H1 (cell line): Measurements from ENCODE around the gene PDE8B. TPM values are rescaled to one million over a fixed set of nuclear protein-coding genes. Genes with fewer than 3 reads are reported as not detected.

ENCODE experiments used
- CHD7 ChIP-seq: fragments of 300-600 bp; sonication (generic); IDR thresholded peaks from 2 replicates; pipeline ENCODE4 v1.7.1; 2012; ENCODE audit warnings: low read length, moderate library complexity, mild to moderate bottlenecking, inconsistent platforms; ENCODE audit not compliant: insufficient replicate concordance
- JUND ChIP-seq: IDR thresholded peaks from 2 replicates; pipeline ENCODE4 v1.6.1; 2011; ENCODE audit warnings: mild to moderate bottlenecking, improper control_type of control experiment, low read length
- POLR2AphosphoS5 ChIP-seq: IDR thresholded peaks from 2 replicates; pipeline ENCODE4 v1.6.1; 2011; ENCODE audit warnings: low read depth, low read length
- SAP30 ChIP-seq: fragments of 300-600 bp; sonication (generic); IDR thresholded peaks from 2 replicates; pipeline ENCODE4 v1.7.1; 2012; ENCODE audit warnings: low read length, moderate library complexity, mild to moderate bottlenecking, inconsistent platforms; ENCODE audit not compliant: insufficient read depth, insufficient replicate concordance
- SUZ12 ChIP-seq: fragments of 200-600 bp; sonication (generic); IDR thresholded peaks from 2 replicates; pipeline ENCODE4 v1.6.1; 2012; ENCODE audit warnings: mild to moderate bottlenecking, inconsistent platforms, low read length, moderate library complexity, mixed read lengths
- TAF7 ChIP-seq: optimal IDR thresholded peaks from 2 replicates; pipeline ENCODE3; 2011; ENCODE audit warnings: low read depth, mild to moderate bottlenecking, inconsistent platforms, low read length, moderate library complexity, borderline replicate concordance
- YY1 ChIP-seq: IDR thresholded peaks from 2 replicates; pipeline ENCODE4 v1.6.1; 2011; ENCODE audit warnings: low read depth, mild to moderate bottlenecking, low read length
- polyA plus RNA-seq, 7 experiments: library from polyadenylated mRNA; depleted of rRNA in 3 of 7; stranded (reverse) in 5 of 7; unstranded in 2 of 7; fragments of >200 nt in 5 of 7; fragments of 200-250 nt in 2 of 7; gene quantifications; 1 replicate in 5 of 7; 2 replicates in 1 of 7; 4 replicates in 1 of 7; pipeline versions ENCODE4 v1.2.1 to v1.2.3, GENCODE V29; 2011 to 2013; ENCODE audit warnings: missing spikeins in 2 of 7, mixed read lengths in 2 of 7
- total RNA-seq: library from RNA; stranded (reverse); fragmentation: NEBNext Ultra II Directional; extraction: Animal tissue kit (Norgen Biotek cat#: 25700); gene quantifications from 2 replicates; pipeline ENCODE4 v1.2.1, GENCODE V29; 2021
- TF ChIP-seq, protein P1 (sequence below): IDR thresholded peaks from 2 replicates; pipeline ENCODE4 v1.6.1; 2011; ENCODE audit warnings: low read length, improper control_type of control experiment
- TF ChIP-seq, protein P2 (sequence below): IDR thresholded peaks from 2 replicates; pipeline ENCODE4 v1.6.1; 2012; ENCODE audit warnings: low read length, inconsistent platforms

The PDE8B gene
- total and polyA plus RNA-seq, 2 of the 8 experiments (the other 6 are each of a cell fraction or from before 2014, with no cell fraction given) = 0.32 to 1.1 TPM

DNA sequence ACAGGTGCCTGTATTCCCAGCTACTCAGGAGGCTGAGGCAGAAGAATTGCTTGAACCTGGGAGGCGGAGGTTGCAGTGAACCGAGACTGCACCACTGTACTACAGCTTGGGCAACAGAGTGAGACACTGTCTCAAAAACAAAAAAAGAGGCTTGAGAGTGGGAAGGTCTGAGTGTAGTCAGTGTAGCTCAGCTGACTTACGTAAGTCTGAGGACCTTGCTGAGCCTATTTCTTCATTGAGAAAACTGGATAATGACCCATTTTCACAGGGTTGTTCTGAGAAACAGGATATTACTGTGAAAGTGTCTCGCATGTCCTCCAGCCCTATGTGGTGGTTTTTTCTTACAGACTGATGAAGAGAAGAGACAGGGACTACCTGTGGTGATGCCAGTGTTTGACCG lies 214.9 kb downstream of the PDE8B start (continued):
- TF ChIP-seq CHD7 (no peak), POLR2AphosphoS5 (no peak), SUZ12 (no peak), JUND (no peak), YY1 (no peak), TAF7 (no peak), SAP30 (no peak)
- TF ChIP-seq, protein P1, sequence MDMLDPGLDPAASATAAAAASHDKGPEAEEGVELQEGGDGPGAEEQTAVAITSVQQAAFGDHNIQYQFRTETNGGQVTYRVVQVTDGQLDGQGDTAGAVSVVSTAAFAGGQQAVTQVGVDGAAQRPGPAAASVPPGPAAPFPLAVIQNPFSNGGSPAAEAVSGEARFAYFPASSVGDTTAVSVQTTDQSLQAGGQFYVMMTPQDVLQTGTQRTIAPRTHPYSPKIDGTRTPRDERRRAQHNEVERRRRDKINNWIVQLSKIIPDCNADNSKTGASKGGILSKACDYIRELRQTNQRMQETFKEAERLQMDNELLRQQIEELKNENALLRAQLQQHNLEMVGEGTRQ = no peak
- TF ChIP-seq, protein P2, sequence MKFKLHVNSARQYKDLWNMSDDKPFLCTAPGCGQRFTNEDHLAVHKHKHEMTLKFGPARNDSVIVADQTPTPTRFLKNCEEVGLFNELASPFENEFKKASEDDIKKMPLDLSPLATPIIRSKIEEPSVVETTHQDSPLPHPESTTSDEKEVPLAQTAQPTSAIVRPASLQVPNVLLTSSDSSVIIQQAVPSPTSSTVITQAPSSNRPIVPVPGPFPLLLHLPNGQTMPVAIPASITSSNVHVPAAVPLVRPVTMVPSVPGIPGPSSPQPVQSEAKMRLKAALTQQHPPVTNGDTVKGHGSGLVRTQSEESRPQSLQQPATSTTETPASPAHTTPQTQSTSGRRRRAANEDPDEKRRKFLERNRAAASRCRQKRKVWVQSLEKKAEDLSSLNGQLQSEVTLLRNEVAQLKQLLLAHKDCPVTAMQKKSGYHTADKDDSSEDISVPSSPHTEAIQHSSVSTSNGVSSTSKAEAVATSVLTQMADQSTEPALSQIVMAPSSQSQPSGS = no peak
